Endothelial cell of umbilical vein (primary cell): Measurements from ENCODE around the gene UBE2E1. TPM values are rescaled to one million over a fixed set of nuclear protein-coding genes. Genes with fewer than 3 reads are reported as not detected.
A peak's percentile ranks its signal among the peaks of the same experiment; 100 is the strongest.

Source experiments
- BruUV-seq: library from RNA; stranded (reverse); fragments of 400-500 nt; replicated peaks from 2 replicates; lab custom pipeline; 2021; lab: Mats Ljungman, UMichigan
- CTCF ChIA-PET: fragments of 300-600, 350-600 bp; sonication (Branson Sonifier 250); formaldehyde crosslinking; loops from one replicate; lab custom pipeline; 2021; ENCODE audit warnings: antibody characterized with exemption, inconsistent platforms; lab: Charles Lee
- POLR2A ChIA-PET: fragments of 300-600, 350-600 bp; sonication (Branson Sonifier 250); formaldehyde crosslinking; loops from one replicate; lab custom pipeline; 2021; ENCODE audit warnings: antibody characterized with exemption, inconsistent platforms; lab: Charles Lee
- DNase-seq: peaks from one replicate; pipeline ENCODE4 v3.0.0-alpha.2; 2011; ENCODE audit warnings: low read depth, low spot score
- FAIRE-seq: peaks from 2 replicates; lab custom pipeline; 2011; peaks lifted over from hg19 to GRCh38; lab: Jason Lieb, UNC
- H2AFZ ChIP-seq: 2 replicates; pipeline ENCODE4 v1.6.0; 2012; ENCODE audit warnings: low read depth, low read length, control low read depth, inconsistent platforms
- H3K27ac ChIP-seq: 2 replicates; pipeline ENCODE4 v1.5.1; 2011; ENCODE audit warnings: low read depth, mild to moderate bottlenecking, control low read depth, low read length, moderate library complexity; ENCODE audit not compliant: insufficient read depth
- H3K27me3 ChIP-seq, 2 experiments: 2 replicates each; pipeline versions ENCODE4 v1.6.0 to v1.6.1; 2011; ENCODE audit warnings: low read length in 2 of 2, mixed read lengths in 1 of 2; ENCODE audit not compliant: control insufficient read depth in 2 of 2, insufficient read depth in 2 of 2
- H3K36me3 ChIP-seq, 2 experiments: 2 replicates in 1 of 2; 3 replicates in 1 of 2; pipeline ENCODE4 v1.5.1; 2011; ENCODE audit warnings: low read length in 2 of 2, mild to moderate bottlenecking in 1 of 2, moderate library complexity in 1 of 2; ENCODE audit not compliant: control insufficient read depth in 2 of 2, insufficient read depth in 2 of 2; ENCODE audit errors: extremely low read depth in 1 of 2
- H3K4me1 ChIP-seq: 3 replicates; pipeline ENCODE4 v1.5.1; 2011; ENCODE audit warnings: mild to moderate bottlenecking, low read length; ENCODE audit not compliant: control insufficient read depth, insufficient read depth; ENCODE audit errors: extremely low read depth
- H3K4me2 ChIP-seq: 2 replicates; pipeline ENCODE4 v1.6.1; 2011; ENCODE audit warnings: low read length, control low read depth, mixed read lengths; ENCODE audit not compliant: insufficient read depth
- H3K4me3 ChIP-seq, 3 experiments: fragments of 200-600 bp in 1 of 3; sonication (generic), shearing (Covaris generic) in 1 of 3; replicated peaks in 1 of 3; 2 replicates each; pipeline ENCODE4 v1.5.1; 2011 to 2016; ENCODE audit warnings: control low read depth in 3 of 3, low read length in 3 of 3, mild to moderate bottlenecking in 2 of 3, inconsistent platforms in 1 of 3, low read depth in 1 of 3, moderate library complexity in 1 of 3; ENCODE audit not compliant: insufficient read depth in 1 of 3
- H3K79me2 ChIP-seq: 2 replicates; pipeline ENCODE4 v1.6.0; 2012; ENCODE audit warnings: low read length, inconsistent platforms; ENCODE audit not compliant: control insufficient read depth, insufficient read depth
- H3K9ac ChIP-seq: replicated peaks from 2 replicates; pipeline ENCODE3; 2011; ENCODE audit warnings: low read length, control low read depth; ENCODE audit not compliant: insufficient read depth; ENCODE audit errors: extremely low read depth
- H3K9me1 ChIP-seq: replicated peaks from 3 replicates; pipeline ENCODE4 v1.6.0; 2011; ENCODE audit warnings: mild to moderate bottlenecking, low read length; ENCODE audit not compliant: control insufficient read depth, insufficient read depth; ENCODE audit errors: extremely low read depth
- H3K9me3 ChIP-seq: replicated peaks from 2 replicates; pipeline ENCODE4 v1.5.1; 2012; ENCODE audit warnings: low read length, inconsistent platforms; ENCODE audit not compliant: control insufficient read depth, insufficient read depth
- H4K20me1 ChIP-seq: replicated peaks from 2 replicates; pipeline ENCODE3; 2011; ENCODE audit warnings: mild to moderate bottlenecking, low read length; ENCODE audit not compliant: control insufficient read depth, insufficient read depth; ENCODE audit errors: extremely low read depth
- CTCF ChIP-seq, 2 donors: IDR thresholded peaks; 1 replicate in 1 of 2; 2 replicates in 1 of 2; pipeline ENCODE4 v1.5.1; 2011; ENCODE audit warnings: low read length in 2 of 2, mild to moderate bottlenecking in 2 of 2, moderate library complexity in 2 of 2, control low read depth in 1 of 2, inconsistent platforms in 1 of 2, low read depth in 1 of 2; ENCODE audit not compliant: insufficient read depth in 1 of 2; ENCODE audit errors: extremely low read depth in 1 of 2
- GATA2 ChIP-seq: IDR thresholded peaks from 2 replicates; pipeline ENCODE4 v1.7.0; 2011; ENCODE audit warnings: low read depth, mild to moderate bottlenecking, moderate library complexity, mixed read lengths, low read length; ENCODE audit not compliant: insufficient read length, insufficient read depth
- MAX ChIP-seq: IDR thresholded peaks from 2 replicates; pipeline ENCODE4 v1.6.1; 2011; ENCODE audit not compliant: insufficient read depth, insufficient read length
- MYC ChIP-seq: IDR thresholded peaks from one replicate; pipeline ENCODE4 v1.6.1; 2011; ENCODE audit warnings: mild to moderate bottlenecking, low read depth, low read length
- POLR2AphosphoS5 ChIP-seq: IDR thresholded peaks from 2 replicates; pipeline ENCODE4 v1.6.1; 2012; ENCODE audit warnings: low read depth, mild to moderate bottlenecking, control low read depth, low read length, moderate library complexity; ENCODE audit not compliant: insufficient read depth
- dilution Hi-C: fragments of 300-500 bp; cut with MboI; formaldehyde crosslinking; loops from one replicate; pipeline ENCODE4 v1.15.0; 2019; ENCODE audit warnings: low sequenced_read_pairs; ENCODE audit not compliant: extremely low pct_ligation_motif_present
- intact Hi-C: fragments of 100-400 bp; cut with micrococcal nuclease; formaldehyde crosslinking; loops from one replicate; pipeline ENCODE4 v1.10.0; 2022
- polyA plus RNA-seq, 4 experiments: library from polyadenylated mRNA; depleted of rRNA in 3 of 4; stranded (reverse) in 3 of 4; unstranded in 1 of 4; fragments of >200 nt; gene quantifications; 2 replicates each; pipeline versions ENCODE4 v1.2.1 to v1.2.3, GENCODE V29; 2011 to 2012; ENCODE audit warnings: missing spikeins in 1 of 4
- total RNA-seq: library from RNA; stranded (reverse); gene quantifications from 2 replicates; pipeline ENCODE4 v1.2.3, GENCODE V29; 2021

UBE2E1 gene
- total and polyA plus RNA-seq, 2 donors (not counting 3 experiments of a cell fraction or from before 2014, with no cell fraction given): 72.7 to 114 TPM

- Histone ChIP-seq H3K79me2 (peaks cover 12% of the 10 kb centered on the region), H3K4me2 (no peak overlapping the region), H3K27ac (no peak overlapping the region), H3K4me3 (no peak overlapping the region), H2AFZ (no peak overlapping the region), H3K4me1 (peaks cover 9% of the 10 kb centered on the region), H4K20me1 (peaks cover 3% of the 10 kb centered on the region), H3K36me3 (peaks cover 2 to 3% of the 10 kb centered on the region in 2 experiments), H3K9me3 (no peaks in the 10 kb centered on the region), H3K9ac (no peak overlapping the region), H3K9me1 (no peaks in the 10 kb centered on the region), H3K27me3 (no peaks in the 10 kb centered on the region)
- POLR2A ChIA-PET: no interaction called here
- CTCF ChIA-PET: interaction anchor here (1.3 kb wide), 1 partner anchor 24 kb away, joined by 9 read pairs; no protein-coding TSS in a partner anchor
- intact Hi-C loops (no loop called here), dilution Hi-C loops (no loop called here)
- TF ChIP-seq MYC (no peak), CTCF (IDR thresholded peaks at IDR 0.05; ENCODE audit: extremely low read depth in 1 of 2, insufficient read depth in 1 of 2, low read depth in 1 of 2, low read length in 2 of 2) (no peak), GATA2 (peak; percentile 57), POLR2AphosphoS5 (no peak), MAX (no peak)
- BruUV-seq: no TSS peak
- FAIRE-seq: no peak
- DNase-seq: peak; percentile 16
These were observed 107.4 kb downstream of the UBE2E1 start for GRCh38 chr3:23913182-23913581.
